Liver (tissue), 9 donors: ENCODE results near the gene KDM5B. TPM values are rescaled to one million over a fixed set of nuclear protein-coding genes. Genes with fewer than 3 reads are reported as not detected.

Experiments
- DNase-seq: peaks from one replicate; pipeline ENCODE4 v3.0.0-alpha.2; 2017; ENCODE audit warnings: low spot score
- H3K27ac ChIP-seq, 2 donors: one replicate each; pipeline ENCODE4 v1.7.0; 2013; ENCODE audit warnings: inconsistent platforms in 2 of 2, low read length in 2 of 2, control low read depth in 1 of 2, low read depth in 1 of 2, mild to moderate bottlenecking in 1 of 2
- H3K27me3 ChIP-seq, 4 donors: one replicate each; pipeline versions ENCODE4 v1.6.1 to v1.7.0; 2013; ENCODE audit warnings: low read length in 3 of 4, inconsistent platforms in 1 of 4, mild to moderate bottlenecking in 1 of 4, moderate library complexity in 1 of 4; ENCODE audit not compliant: control insufficient read depth in 4 of 4, insufficient read depth in 4 of 4
- H3K36me3 ChIP-seq, 4 donors: one replicate each; pipeline versions ENCODE4 v1.6.1 to v1.7.0; 2013; ENCODE audit warnings: low read length in 3 of 4, mild to moderate bottlenecking in 3 of 4, low read depth in 1 of 4, moderate library complexity in 1 of 4; ENCODE audit not compliant: control insufficient read depth in 4 of 4, insufficient read depth in 3 of 4
- H3K4me1 ChIP-seq, 4 donors: one replicate each; pipeline versions ENCODE4 v1.6.1 to v1.7.0; 2013; ENCODE audit warnings: low read length in 3 of 4, mild to moderate bottlenecking in 3 of 4, moderate library complexity in 1 of 4; ENCODE audit not compliant: control insufficient read depth in 4 of 4, insufficient read depth in 4 of 4
- H3K4me3 ChIP-seq, 3 donors: one replicate each; pipeline versions ENCODE4 v1.6.1 to v1.7.0; 2013; ENCODE audit warnings: low read length in 3 of 3, control low read depth in 1 of 3, low read depth in 1 of 3, mild to moderate bottlenecking in 1 of 3
- H3K9ac ChIP-seq, 2 donors: one replicate each; pipeline ENCODE4 v1.7.0; 2013; ENCODE audit warnings: low read length in 2 of 2, mild to moderate bottlenecking in 2 of 2, moderate library complexity in 2 of 2, control low read depth in 1 of 2, low read depth in 1 of 2
- H3K9me3 ChIP-seq, 4 donors: one replicate each; pipeline versions ENCODE4 v1.6.1 to v1.7.0; 2013; ENCODE audit warnings: low read length in 3 of 4; ENCODE audit not compliant: control insufficient read depth in 4 of 4
- EGR1 ChIP-seq, 2 donors: IDR thresholded peaks; 2 replicates each; pipeline ENCODE4 v1.6.1; 2016 to 2018; ENCODE audit warnings: antibody characterized with exemption in 2 of 2, low read depth in 2 of 2
- FOXA1 ChIP-seq: IDR thresholded peaks from 2 replicates; pipeline ENCODE4 v1.6.1; 2016; ENCODE audit warnings: antibody characterized with exemption
- FOXA2 ChIP-seq: IDR thresholded peaks from 2 replicates; pipeline ENCODE4 v1.6.1; 2016; ENCODE audit warnings: antibody characterized with exemption
- GABPA ChIP-seq, 2 donors: IDR thresholded peaks in 1 of 2; conservative IDR thresholded peaks in 1 of 2; 2 replicates each; pipeline ENCODE4 v1.6.1; 2016; ENCODE audit warnings: antibody characterized with exemption in 2 of 2, mild to moderate bottlenecking in 1 of 2, moderate library complexity in 1 of 2
- HNF4A ChIP-seq, 2 donors: conservative IDR thresholded peaks; 2 replicates each; pipeline ENCODE4 v1.6.1; 2016; ENCODE audit warnings: antibody characterized with exemption in 2 of 2, mild to moderate bottlenecking in 2 of 2
- HNF4G ChIP-seq: IDR thresholded peaks from 2 replicates; pipeline ENCODE4 v1.6.1; 2016; ENCODE audit warnings: antibody characterized with exemption
- JUND ChIP-seq, 2 donors: IDR thresholded peaks; 2 replicates each; pipeline ENCODE4 v1.6.1; 2016; ENCODE audit warnings: antibody characterized with exemption in 2 of 2
- NR2F2 ChIP-seq: IDR thresholded peaks from 2 replicates; pipeline ENCODE4 v1.6.1; 2016; ENCODE audit warnings: antibody characterized with exemption
- RXRA ChIP-seq, 2 donors: IDR thresholded peaks; 2 replicates each; pipeline ENCODE4 v1.6.1; 2017 to 2018; ENCODE audit warnings: antibody characterized with exemption in 2 of 2, mild to moderate bottlenecking in 1 of 2
- SP1 ChIP-seq: IDR thresholded peaks from 2 replicates; pipeline ENCODE4 v1.6.1; 2018; ENCODE audit warnings: antibody characterized with exemption, mild to moderate bottlenecking
- TAF1 ChIP-seq: conservative IDR thresholded peaks from 2 replicates; pipeline ENCODE4 v1.6.1; 2016; ENCODE audit warnings: antibody characterized with exemption, mild to moderate bottlenecking
- YY1 ChIP-seq: IDR thresholded peaks from 2 replicates; pipeline ENCODE4 v1.6.1; 2016; ENCODE audit warnings: antibody characterized with exemption, mild to moderate bottlenecking
- WGBS: extraction: QIAGEN DNeasy Blood & Tissue Kit; methylation state at CpG from one replicate; pipeline ENCODE4 v1.1.7; 2013; 5-methylcytosine and 5-hydroxymethylcytosine counted together
- polyA plus RNA-seq, 2 donors: library from polyadenylated mRNA; stranded (reverse) in 1 of 2; unstranded in 1 of 2; fragments of 200-250 nt in 1 of 2; fragments of >200 nt in 1 of 2; fragmentation: Nextera tagmentation in 1 of 2; extraction: Ambion mirVana in 1 of 2; gene quantifications; one replicate each; pipeline versions ENCODE4 v1.2.1 to v1.2.3, GENCODE V29; 2013 to 2015
- total RNA-seq, 2 donors: library from RNA; depleted of rRNA; stranded (reverse); fragments of >200 nt; gene quantifications; one replicate each; pipeline ENCODE4 v1.2.3, GENCODE V29; 2014
- TF ChIP-seq, protein P1 (sequence below): IDR thresholded peaks from 2 replicates; pipeline ENCODE4 v1.6.1; 2016; ENCODE audit warnings: antibody characterized with exemption
- TF ChIP-seq, protein P2 (sequence below): IDR thresholded peaks from 2 replicates; pipeline ENCODE4 v1.6.1; 2016; ENCODE audit warnings: antibody characterized with exemption
- TF ChIP-seq, protein P3 (sequence below): IDR thresholded peaks from 2 replicates; pipeline ENCODE4 v1.6.1; 2016; ENCODE audit warnings: antibody characterized with exemption, mild to moderate bottlenecking
- TF ChIP-seq, protein P4 (sequence below): fragments of 150-350 bp; IDR thresholded peaks from 2 replicates; pipeline ENCODE4 v1.5.1; 2017; ENCODE audit warnings: improper control_type of control experiment, low read depth, low read length; ENCODE audit not compliant: missing input control
- donor health status: healthy.
- donor health status: healthy.
- donor health status: healthy.
- donor health status: healthy.
- donor health status: healthy.

The KDM5B gene
- total and polyA plus RNA-seq, 4 donors, result 3.4 to 33.7 (median 14.8) TPM

DNA sequence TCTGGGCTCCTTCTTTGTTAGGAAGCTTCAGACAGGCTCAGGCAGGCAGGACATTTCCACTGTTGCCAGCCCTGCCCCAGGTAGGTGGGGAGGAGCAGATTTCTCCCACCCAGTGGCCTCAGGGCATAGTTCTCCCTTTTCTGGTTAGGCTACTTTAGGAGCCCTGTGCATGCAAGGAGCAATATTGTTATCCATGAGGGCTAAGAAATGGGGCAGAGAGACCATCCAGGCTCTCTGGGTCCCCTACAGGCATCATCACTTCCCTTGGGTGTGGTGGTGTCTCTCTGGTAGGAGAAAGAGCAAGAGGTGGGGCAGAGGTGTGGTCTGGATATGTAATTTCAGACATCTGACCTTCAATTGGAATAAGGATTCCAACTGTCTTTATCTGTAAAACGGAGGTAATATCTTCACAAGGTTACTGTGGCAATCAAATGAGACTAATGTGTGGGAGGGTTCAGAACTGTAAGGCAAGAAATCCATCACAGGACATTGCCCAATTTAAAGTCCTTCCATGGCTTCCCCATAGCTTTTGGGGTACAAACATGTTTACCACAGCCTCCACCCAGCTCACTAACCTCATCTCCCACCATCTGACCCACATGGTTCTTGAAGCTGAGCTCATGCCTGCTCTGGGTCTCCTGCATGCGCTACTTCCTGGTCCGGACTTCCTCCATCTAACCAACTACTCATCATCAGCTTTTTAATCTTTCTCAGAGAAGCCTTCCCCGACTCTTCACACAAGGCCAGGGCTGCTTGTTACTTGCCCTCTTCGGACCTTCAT, 28.6 kb upstream of the KDM5B start:
- no peaks in the 10 kb centered on the region for H3K27me3 ChIP-seq
- H3K9me3 ChIP-seq, result no peaks in the 10 kb centered on the region
- no peaks in the 10 kb centered on the region for H3K36me3 ChIP-seq
- no peak overlapping the region for H3K4me3 ChIP-seq
- no peak for TF ChIP-seq JUND (IDR thresholded peaks at IDR 0.05)
- TF ChIP-seq, protein P1, sequence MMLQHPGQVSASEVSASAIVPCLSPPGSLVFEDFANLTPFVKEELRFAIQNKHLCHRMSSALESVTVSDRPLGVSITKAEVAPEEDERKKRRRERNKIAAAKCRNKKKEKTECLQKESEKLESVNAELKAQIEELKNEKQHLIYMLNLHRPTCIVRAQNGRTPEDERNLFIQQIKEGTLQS, result no peak
- TF ChIP-seq FOXA2, result no peak
- no peak for TF ChIP-seq FOXA1
- TF ChIP-seq, protein P2, sequence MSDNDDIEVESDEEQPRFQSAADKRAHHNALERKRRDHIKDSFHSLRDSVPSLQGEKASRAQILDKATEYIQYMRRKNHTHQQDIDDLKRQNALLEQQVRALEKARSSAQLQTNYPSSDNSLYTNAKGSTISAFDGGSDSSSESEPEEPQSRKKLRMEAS, result no peak
- no peak for TF ChIP-seq SP1
- TF ChIP-seq HNF4G, result no peak
- H3K9ac ChIP-seq, result no peak overlapping the region
- WGBS, result 72% methylated on average over 5 of the region's 5 CpGs
- no peak overlapping the region for H3K27ac ChIP-seq
- no peak for DNase-seq
- H3K4me1 ChIP-seq, result no peaks in the 10 kb centered on the region

DNA sequence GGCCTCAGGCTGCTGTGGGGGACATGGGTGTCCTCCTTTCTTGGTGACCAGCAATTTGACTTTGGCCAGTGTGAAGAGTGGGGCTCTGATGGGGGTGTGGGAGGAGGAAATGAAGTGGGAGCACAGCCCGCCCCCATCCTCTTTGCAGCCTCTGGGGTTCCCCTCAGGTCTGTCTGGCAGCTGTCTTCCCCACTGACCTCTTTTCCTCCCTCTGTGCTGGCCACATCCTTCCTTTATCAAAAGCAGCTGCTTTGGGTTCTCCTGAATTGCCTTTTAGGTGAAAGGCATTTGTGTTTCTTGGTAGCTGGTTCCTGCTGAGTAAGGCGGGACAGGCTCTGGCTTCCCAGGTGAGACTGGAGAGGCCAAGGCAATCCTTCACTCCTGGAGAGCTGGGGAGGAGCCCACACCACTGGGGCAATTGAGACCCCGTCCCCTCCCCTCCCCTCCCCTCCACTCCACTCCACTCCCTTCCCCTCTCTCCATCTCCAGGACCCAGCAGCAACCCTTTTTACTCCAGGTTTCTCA, 27.4 kb upstream of the KDM5B start:
- no peak overlapping the region for H3K27ac ChIP-seq
- H3K4me1 ChIP-seq, result no peaks in the 10 kb centered on the region
- no peak overlapping the region for H3K9ac ChIP-seq
- TF ChIP-seq, protein P2, result no peak
- TF ChIP-seq, protein P1, result no peak
- TF ChIP-seq NR2F2 (no peak), YY1 (no peak), GABPA (IDR thresholded peaks at IDR 0.05 in 1 of 2, conservative IDR thresholded peaks at IDR 0.05 in 1 of 2) (no peak), HNF4A (conservative IDR thresholded peaks at IDR 0.05) (no peak)
- no peaks in the 10 kb centered on the region for H3K27me3 ChIP-seq
- H3K36me3 ChIP-seq, result no peaks in the 10 kb centered on the region
- WGBS, result 56% methylated on average over 3 of the region's 3 CpGs
- H3K4me3 ChIP-seq, result no peak overlapping the region
- H3K9me3 ChIP-seq, result no peaks in the 10 kb centered on the region
- no peak for DNase-seq

DNA sequence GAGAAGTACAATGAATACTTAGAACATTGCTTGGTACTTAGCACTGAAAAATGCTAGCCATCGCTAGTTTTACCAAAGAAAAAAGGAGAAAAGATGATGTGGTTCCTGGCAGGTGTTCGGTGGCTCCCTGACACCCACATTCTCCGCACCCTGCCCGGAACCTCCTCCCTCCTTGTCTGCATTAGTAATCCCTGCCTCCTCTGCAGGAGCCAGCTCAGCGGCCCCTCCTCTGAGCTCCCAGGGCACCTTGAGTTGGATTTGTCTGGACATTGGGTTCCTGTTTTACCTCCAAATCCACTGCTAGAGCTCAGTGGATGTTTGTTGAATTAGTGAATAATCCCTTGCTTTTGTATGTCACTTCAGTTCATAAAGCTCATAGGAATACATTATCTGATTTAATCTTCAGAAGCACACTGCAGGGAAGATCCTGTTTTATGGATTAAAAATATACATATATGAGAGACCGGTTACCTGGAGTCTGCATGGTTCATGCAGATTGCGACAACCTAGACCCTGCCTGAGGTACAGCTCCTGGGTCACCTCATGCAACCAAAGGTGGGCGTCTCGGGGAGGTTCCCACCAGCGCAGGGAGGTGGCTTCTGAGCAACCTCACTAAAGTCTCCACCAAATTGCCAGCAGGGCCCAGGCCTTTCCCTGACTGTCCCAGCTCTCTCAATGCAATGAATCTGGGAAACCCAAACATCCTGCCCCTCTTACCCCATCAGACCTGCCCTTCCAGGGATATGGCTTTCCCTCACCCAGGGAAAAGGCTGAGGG, 26.7 kb upstream of the KDM5B start:
- WGBS, result 93% methylated on average over 10 of the region's 10 CpGs
- H3K27ac ChIP-seq, result no peak overlapping the region
- H3K27me3 ChIP-seq, result no peaks in the 10 kb centered on the region
- TF ChIP-seq, protein P3, sequence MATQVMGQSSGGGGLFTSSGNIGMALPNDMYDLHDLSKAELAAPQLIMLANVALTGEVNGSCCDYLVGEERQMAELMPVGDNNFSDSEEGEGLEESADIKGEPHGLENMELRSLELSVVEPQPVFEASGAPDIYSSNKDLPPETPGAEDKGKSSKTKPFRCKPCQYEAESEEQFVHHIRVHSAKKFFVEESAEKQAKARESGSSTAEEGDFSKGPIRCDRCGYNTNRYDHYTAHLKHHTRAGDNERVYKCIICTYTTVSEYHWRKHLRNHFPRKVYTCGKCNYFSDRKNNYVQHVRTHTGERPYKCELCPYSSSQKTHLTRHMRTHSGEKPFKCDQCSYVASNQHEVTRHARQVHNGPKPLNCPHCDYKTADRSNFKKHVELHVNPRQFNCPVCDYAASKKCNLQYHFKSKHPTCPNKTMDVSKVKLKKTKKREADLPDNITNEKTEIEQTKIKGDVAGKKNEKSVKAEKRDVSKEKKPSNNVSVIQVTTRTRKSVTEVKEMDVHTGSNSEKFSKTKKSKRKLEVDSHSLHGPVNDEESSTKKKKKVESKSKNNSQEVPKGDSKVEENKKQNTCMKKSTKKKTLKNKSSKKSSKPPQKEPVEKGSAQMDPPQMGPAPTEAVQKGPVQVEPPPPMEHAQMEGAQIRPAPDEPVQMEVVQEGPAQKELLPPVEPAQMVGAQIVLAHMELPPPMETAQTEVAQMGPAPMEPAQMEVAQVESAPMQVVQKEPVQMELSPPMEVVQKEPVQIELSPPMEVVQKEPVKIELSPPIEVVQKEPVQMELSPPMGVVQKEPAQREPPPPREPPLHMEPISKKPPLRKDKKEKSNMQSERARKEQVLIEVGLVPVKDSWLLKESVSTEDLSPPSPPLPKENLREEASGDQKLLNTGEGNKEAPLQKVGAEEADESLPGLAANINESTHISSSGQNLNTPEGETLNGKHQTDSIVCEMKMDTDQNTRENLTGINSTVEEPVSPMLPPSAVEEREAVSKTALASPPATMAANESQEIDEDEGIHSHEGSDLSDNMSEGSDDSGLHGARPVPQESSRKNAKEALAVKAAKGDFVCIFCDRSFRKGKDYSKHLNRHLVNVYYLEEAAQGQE, result no peak
- TF ChIP-seq RXRA (IDR thresholded peaks at IDR 0.05) (no peak), TAF1 (no peak), JUND (IDR thresholded peaks at IDR 0.05) (no peak), HNF4A (conservative IDR thresholded peaks at IDR 0.05) (no peak), FOXA2 (no peak), NR2F2 (no peak), EGR1 (IDR thresholded peaks at IDR 0.05; ENCODE audit: low read depth in 2 of 2) (no peak), FOXA1 (no peak), HNF4G (no peak), GABPA (IDR thresholded peaks at IDR 0.05 in 1 of 2, conservative IDR thresholded peaks at IDR 0.05 in 1 of 2) (no peak)
- TF ChIP-seq, protein P2, result no peak
- TF ChIP-seq, protein P4, sequence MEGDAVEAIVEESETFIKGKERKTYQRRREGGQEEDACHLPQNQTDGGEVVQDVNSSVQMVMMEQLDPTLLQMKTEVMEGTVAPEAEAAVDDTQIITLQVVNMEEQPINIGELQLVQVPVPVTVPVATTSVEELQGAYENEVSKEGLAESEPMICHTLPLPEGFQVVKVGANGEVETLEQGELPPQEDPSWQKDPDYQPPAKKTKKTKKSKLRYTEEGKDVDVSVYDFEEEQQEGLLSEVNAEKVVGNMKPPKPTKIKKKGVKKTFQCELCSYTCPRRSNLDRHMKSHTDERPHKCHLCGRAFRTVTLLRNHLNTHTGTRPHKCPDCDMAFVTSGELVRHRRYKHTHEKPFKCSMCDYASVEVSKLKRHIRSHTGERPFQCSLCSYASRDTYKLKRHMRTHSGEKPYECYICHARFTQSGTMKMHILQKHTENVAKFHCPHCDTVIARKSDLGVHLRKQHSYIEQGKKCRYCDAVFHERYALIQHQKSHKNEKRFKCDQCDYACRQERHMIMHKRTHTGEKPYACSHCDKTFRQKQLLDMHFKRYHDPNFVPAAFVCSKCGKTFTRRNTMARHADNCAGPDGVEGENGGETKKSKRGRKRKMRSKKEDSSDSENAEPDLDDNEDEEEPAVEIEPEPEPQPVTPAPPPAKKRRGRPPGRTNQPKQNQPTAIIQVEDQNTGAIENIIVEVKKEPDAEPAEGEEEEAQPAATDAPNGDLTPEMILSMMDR, result no peak
- TF ChIP-seq, protein P1, result no peak
- no peaks in the 10 kb centered on the region for H3K36me3 ChIP-seq
- no peaks in the 10 kb centered on the region for H3K4me1 ChIP-seq
- H3K9me3 ChIP-seq, result no peaks in the 10 kb centered on the region
- H3K9ac ChIP-seq, result no peak overlapping the region
- H3K4me3 ChIP-seq, result no peak overlapping the region
- DNase-seq, result no peak
